ENCODE data around the gene C4BPB.

The C4BPB gene

GRCh38 chr1:207070811-207071210 is 17.8 kb upstream of the C4BPB start:
- Histone ChIP-seq H3K4me3 (ENCODE audit: insufficient read depth, low read depth, low read length, poor library complexity, severe bottlenecking) (no peak overlapping the region), H3K27me3 (replicated peaks; ENCODE audit: control insufficient read depth, insufficient read depth, low read length, poor library complexity, severe bottlenecking) (no peaks in the 10 kb centered on the region), H3K27ac (ENCODE audit: insufficient read depth, low read length, poor library complexity, severe bottlenecking) (no peak overlapping the region), H3K36me3 (ENCODE audit: control insufficient read depth, insufficient read depth, low read length) (no peaks in the 10 kb centered on the region), H3K4me1 (ENCODE audit: control insufficient read depth, insufficient read depth, low read length, poor library complexity, severe bottlenecking) (peaks cover 4% of the 10 kb centered on the region), H3K9me3 (ENCODE audit: control insufficient read depth, low read length) (no peaks in the 10 kb centered on the region)
- no peak for DNase-seq

DNA sequence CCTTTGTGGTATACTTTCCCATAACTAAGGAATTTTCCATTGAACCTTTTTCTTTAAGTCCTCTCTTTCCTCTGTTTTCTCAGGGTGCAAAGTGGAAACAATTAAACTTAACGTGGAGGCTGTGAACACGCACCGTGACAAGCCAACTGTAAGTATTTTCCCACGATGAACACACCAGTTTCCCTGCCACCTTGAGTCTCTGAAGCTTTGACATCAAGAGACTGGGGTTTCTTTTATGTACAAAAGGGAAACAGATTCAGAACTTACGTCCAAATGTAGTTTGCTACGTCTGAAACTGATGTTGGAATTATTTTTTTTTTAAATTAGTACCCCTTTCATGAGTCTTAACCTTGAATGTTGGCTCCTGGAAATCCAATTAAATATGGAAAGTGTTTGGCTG is 17.2 kb upstream of the C4BPB start:
- Histone ChIP-seq H3K4me3 (ENCODE audit: insufficient read depth, low read depth, low read length, poor library complexity, severe bottlenecking) (no peak overlapping the region), H3K27ac (ENCODE audit: insufficient read depth, low read length, poor library complexity, severe bottlenecking) (no peak overlapping the region)
- DNase-seq = no peak

DNA sequence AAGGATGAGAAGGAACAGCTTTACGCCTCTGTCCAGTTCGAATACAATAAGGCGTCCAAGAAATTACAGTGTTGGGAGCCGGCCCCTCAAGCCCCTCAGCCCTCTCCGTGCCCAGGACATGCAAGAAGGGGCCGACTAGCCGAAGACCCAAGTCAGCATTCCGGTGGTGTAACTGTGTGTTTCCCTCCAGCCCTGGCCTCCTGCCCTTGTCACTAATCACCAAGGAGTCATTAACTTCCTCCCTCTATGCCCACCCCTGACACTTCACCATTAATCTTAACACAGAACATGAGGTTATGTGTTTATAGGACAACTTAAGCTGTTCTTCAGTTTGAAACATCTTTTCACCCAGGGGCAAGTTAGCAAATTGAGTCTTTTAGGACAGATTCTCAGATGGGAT is 16.4 kb upstream of the C4BPB start:
- DNase-seq = no peak
- no peaks in the 10 kb centered on the region for H3K36me3 ChIP-seq (ENCODE audit: control insufficient read depth, insufficient read depth, low read length)
- H3K27ac ChIP-seq (ENCODE audit: insufficient read depth, low read length, poor library complexity, severe bottlenecking) = no peak overlapping the region
- peaks cover 4% of the 10 kb centered on the region for H3K4me1 ChIP-seq (ENCODE audit: control insufficient read depth, insufficient read depth, low read length, poor library complexity, severe bottlenecking)
- H3K27me3 ChIP-seq (replicated peaks; ENCODE audit: control insufficient read depth, insufficient read depth, low read length, poor library complexity, severe bottlenecking) = no peaks in the 10 kb centered on the region
- no peak overlapping the region for H3K4me3 ChIP-seq (ENCODE audit: insufficient read depth, low read depth, low read length, poor library complexity, severe bottlenecking)
- H3K9me3 ChIP-seq (ENCODE audit: control insufficient read depth, low read length) = no peaks in the 10 kb centered on the region

More for the DNA sequence above, 17.2 kb upstream of the C4BPB start:
- no peaks in the 10 kb centered on the region for H3K9me3 ChIP-seq (ENCODE audit: control insufficient read depth, low read length)
- no peaks in the 10 kb centered on the region for H3K27me3 ChIP-seq (replicated peaks; ENCODE audit: control insufficient read depth, insufficient read depth, low read length, poor library complexity, severe bottlenecking)
- H3K36me3 ChIP-seq (ENCODE audit: control insufficient read depth, insufficient read depth, low read length) = no peaks in the 10 kb centered on the region
- peaks cover 4% of the 10 kb centered on the region for H3K4me1 ChIP-seq (ENCODE audit: control insufficient read depth, insufficient read depth, low read length, poor library complexity, severe bottlenecking)

GRCh38 chr1:207073906-207074820 is 14.5 kb upstream of the C4BPB start:
- no peak for DNase-seq
- Histone ChIP-seq H3K36me3 (ENCODE audit: control insufficient read depth, insufficient read depth, low read length) (no peaks in the 10 kb centered on the region), H3K27me3 (replicated peaks; ENCODE audit: control insufficient read depth, insufficient read depth, low read length, poor library complexity, severe bottlenecking) (no peaks in the 10 kb centered on the region), H3K4me1 (ENCODE audit: control insufficient read depth, insufficient read depth, low read length, poor library complexity, severe bottlenecking) (peaks cover 4% of the 10 kb centered on the region), H3K9me3 (ENCODE audit: control insufficient read depth, low read length) (no peaks in the 10 kb centered on the region), H3K4me3 (ENCODE audit: insufficient read depth, low read depth, low read length, poor library complexity, severe bottlenecking) (no peak overlapping the region), H3K27ac (ENCODE audit: insufficient read depth, low read length, poor library complexity, severe bottlenecking) (no peak overlapping the region)

GRCh38 chr1:207076181-207076955 is 12.3 kb upstream of the C4BPB start:
- Histone ChIP-seq H3K4me3 (ENCODE audit: insufficient read depth, low read depth, low read length, poor library complexity, severe bottlenecking) (no peak overlapping the region), H3K36me3 (ENCODE audit: control insufficient read depth, insufficient read depth, low read length) (no peaks in the 10 kb centered on the region), H3K9me3 (ENCODE audit: control insufficient read depth, low read length) (no peaks in the 10 kb centered on the region), H3K27ac (ENCODE audit: insufficient read depth, low read length, poor library complexity, severe bottlenecking) (no peak overlapping the region), H3K27me3 (replicated peaks; ENCODE audit: control insufficient read depth, insufficient read depth, low read length, poor library complexity, severe bottlenecking) (no peaks in the 10 kb centered on the region), H3K4me1 (ENCODE audit: control insufficient read depth, insufficient read depth, low read length, poor library complexity, severe bottlenecking) (no peaks in the 10 kb centered on the region)
- DNase-seq = no peak

DNA sequence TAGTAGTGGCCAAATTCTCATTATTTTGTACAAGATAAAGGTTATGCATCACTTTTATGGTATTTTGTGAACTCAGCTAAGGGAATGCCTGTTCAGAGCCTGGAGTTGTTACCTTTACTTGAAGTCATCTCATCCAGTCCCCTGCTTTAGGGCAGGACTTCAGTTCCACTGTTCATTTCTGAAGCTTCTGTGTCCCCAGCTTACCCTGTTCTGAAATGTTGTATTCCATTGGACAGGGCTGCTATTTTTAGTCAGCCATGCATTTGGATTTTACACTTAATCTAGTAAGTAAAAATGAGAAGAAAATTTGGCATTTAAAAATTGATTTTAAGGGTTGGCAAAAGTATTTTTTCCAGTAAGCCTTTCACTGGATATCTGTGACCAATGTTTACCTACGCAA is 11.6 kb upstream of the C4BPB start:
- Histone ChIP-seq H3K4me1 (ENCODE audit: control insufficient read depth, insufficient read depth, low read length, poor library complexity, severe bottlenecking) (no peaks in the 10 kb centered on the region), H3K4me3 (ENCODE audit: insufficient read depth, low read depth, low read length, poor library complexity, severe bottlenecking) (no peak overlapping the region), H3K9me3 (ENCODE audit: control insufficient read depth, low read length) (no peaks in the 10 kb centered on the region), H3K27me3 (replicated peaks; ENCODE audit: control insufficient read depth, insufficient read depth, low read length, poor library complexity, severe bottlenecking) (peaks cover under 1% of the 10 kb centered on the region), H3K27ac (ENCODE audit: insufficient read depth, low read length, poor library complexity, severe bottlenecking) (no peak overlapping the region), H3K36me3 (ENCODE audit: control insufficient read depth, insufficient read depth, low read length) (no peaks in the 10 kb centered on the region)
- no peak for DNase-seq

- DNase-seq = peak; percentile 18 to 49 (median 29)
- Histone ChIP-seq H3K4me3 (ENCODE audit: insufficient read depth, low read depth, low read length, poor library complexity, severe bottlenecking) (no peak overlapping the region), H3K36me3 (ENCODE audit: control insufficient read depth, insufficient read depth, low read length) (no peaks in the 10 kb centered on the region)
Observed at GRCh38 chr1:207077470-207078377, 10.9 kb upstream of the C4BPB start.

GRCh38 chr1:207078578-207079132 is 10.0 kb upstream of the C4BPB start:
- H3K27ac ChIP-seq (ENCODE audit: insufficient read depth, low read length, poor library complexity, severe bottlenecking) = no peak overlapping the region
- no peaks in the 10 kb centered on the region for H3K36me3 ChIP-seq (ENCODE audit: control insufficient read depth, insufficient read depth, low read length)
- H3K27me3 ChIP-seq (replicated peaks; ENCODE audit: control insufficient read depth, insufficient read depth, low read length, poor library complexity, severe bottlenecking) = peaks cover 3% of the 10 kb centered on the region
- no peak overlapping the region for H3K4me3 ChIP-seq (ENCODE audit: insufficient read depth, low read depth, low read length, poor library complexity, severe bottlenecking)
- H3K4me1 ChIP-seq (ENCODE audit: control insufficient read depth, insufficient read depth, low read length, poor library complexity, severe bottlenecking) = no peaks in the 10 kb centered on the region
- H3K9me3 ChIP-seq (ENCODE audit: control insufficient read depth, low read length) = no peaks in the 10 kb centered on the region
- DNase-seq = no peak

More at GRCh38 chr1:207077470-207078377, 10.9 kb upstream of the C4BPB start:
- Histone ChIP-seq H3K4me1 (ENCODE audit: control insufficient read depth, insufficient read depth, low read length, poor library complexity, severe bottlenecking) (no peaks in the 10 kb centered on the region), H3K27me3 (replicated peaks; ENCODE audit: control insufficient read depth, insufficient read depth, low read length, poor library complexity, severe bottlenecking) (peaks cover 3% of the 10 kb centered on the region), H3K9me3 (ENCODE audit: control insufficient read depth, low read length) (no peaks in the 10 kb centered on the region), H3K27ac (ENCODE audit: insufficient read depth, low read length, poor library complexity, severe bottlenecking) (no peak overlapping the region)

DNA sequence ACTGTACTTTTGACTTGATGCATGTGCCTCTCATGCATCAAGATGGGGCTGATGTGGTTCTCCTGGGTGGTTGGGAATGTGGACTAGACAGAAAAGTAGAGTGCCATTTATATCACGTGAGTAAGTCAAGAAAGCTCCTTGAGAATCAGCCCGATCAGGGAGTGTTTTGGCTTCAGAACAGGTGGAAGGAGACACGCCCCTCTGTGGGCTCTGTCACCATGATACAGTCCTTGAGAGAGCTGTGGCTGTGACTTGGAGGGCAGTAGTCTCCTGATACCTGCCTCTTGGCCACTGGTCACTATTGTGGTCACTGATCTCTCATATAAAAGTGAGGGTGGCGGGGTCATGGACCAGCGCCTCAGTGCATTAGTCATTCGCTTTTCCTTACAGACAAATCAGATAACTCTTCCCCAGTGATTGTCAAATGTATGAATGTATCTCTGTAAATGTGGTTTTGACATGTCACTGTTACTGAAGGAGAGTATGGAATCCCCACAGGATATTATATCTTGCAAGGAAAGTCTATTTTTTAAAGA is 8.9 kb upstream of the C4BPB start:
- no peak overlapping the region for H3K4me3 ChIP-seq (ENCODE audit: insufficient read depth, low read depth, low read length, poor library complexity, severe bottlenecking)
- no peaks in the 10 kb centered on the region for H3K4me1 ChIP-seq (ENCODE audit: control insufficient read depth, insufficient read depth, low read length, poor library complexity, severe bottlenecking)
- H3K27me3 ChIP-seq (replicated peaks; ENCODE audit: control insufficient read depth, insufficient read depth, low read length, poor library complexity, severe bottlenecking) = peaks cover 3% of the 10 kb centered on the region
- no peaks in the 10 kb centered on the region for H3K9me3 ChIP-seq (ENCODE audit: control insufficient read depth, low read length)
- no peak overlapping the region for H3K27ac ChIP-seq (ENCODE audit: insufficient read depth, low read length, poor library complexity, severe bottlenecking)
- H3K36me3 ChIP-seq (ENCODE audit: control insufficient read depth, insufficient read depth, low read length) = no peaks in the 10 kb centered on the region
- no peak for DNase-seq
